ENCODE results near the gene MORN1. TPM values are rescaled to one million over a fixed set of nuclear protein-coding genes. Genes with fewer than 3 reads are reported as not detected.
A peak's percentile ranks its signal among the peaks of the same experiment; 100 is the strongest.

Gene MORN1
- total and polyA plus RNA-seq, 10 of the 15 experiments (the other 5 are each of a cell fraction or from before 2014, with no cell fraction given) = 0.76 to 7.9 (median 5.5) TPM

- in situ Hi-C loops (cut with MboI) (loop anchor here (5.0 to 10.0 kb wide), 3 partner anchors 134 to 1014 kb away; no protein-coding TSS in a partner anchor), intact Hi-C loops (cut with micrococcal nuclease; ENCODE audit: unreplicated experiment) (no loop called here)
- Histone ChIP-seq H3K9ac (ENCODE audit: control insufficient read depth, insufficient read depth, low read length) (peak overlapping the region; percentile 71), H4K20me1 (ENCODE audit: control insufficient read depth, insufficient read depth) (no peaks in the 10 kb centered on the region), H3K27ac (ENCODE audit: control insufficient read depth, insufficient read depth) (peak overlapping the region; percentile 62), H2AFZ (ENCODE audit: control insufficient read depth, low read depth, low read length) (peak overlapping the region; percentile 76), H3K36me3 (ENCODE audit: control insufficient read depth in 2 of 2, insufficient read depth in 2 of 2, low read length in 1 of 2) (no peaks in the 10 kb centered on the region; a peak in 2 of 4 replicates), H3K4me3 (peak overlapping the region; percentile 83), H3K9me3 (replicated peaks; ENCODE audit: control insufficient read depth, insufficient read depth, low read length) (no peaks in the 10 kb centered on the region), H3K79me2 (ENCODE audit: control insufficient read depth, insufficient read depth, low read length) (peaks cover 20% of the 10 kb centered on the region), H3K4me2 (ENCODE audit: control insufficient read depth, insufficient read depth) (peak overlapping the region; percentile 94), H3K27me3 (replicated peaks in 1 of 2; ENCODE audit: control insufficient read depth in 2 of 2, insufficient read depth in 2 of 2, low read length in 1 of 2) (no peaks in the 10 kb centered on the region), H3K4me1 (ENCODE audit: control insufficient read depth, insufficient read depth, low read length) (peaks cover 27% of the 10 kb centered on the region)
- FAIRE-seq (no peak), ATAC-seq (peak; percentile 50), DNase-seq (ENCODE audit: low read depth, low spot score) (no peak)
- SMC1A ChIA-PET (ENCODE audit: uncharacterized antibody, unreplicated experiment) = interaction anchor here (0.7 to 2.1 kb wide), 7 partner anchors 21 to 280 kb away, joined by 3 to 9 read pairs (median 3); partner anchors contain the start of genes FAAP20, MORN1 and RER1
- whole genome bisulfite sequencing (ENCODE audit: insufficient coverage, insufficient replicate concordance, low lambda C conversion rate, missing lambda C conversion rate) = under 1% methylated on average over 59 of the region's 66 CpGs
- POLR2A ChIA-PET = interaction anchor here (0.6 to 1.8 kb wide), 8 partner anchors 113 to 218 kb away, joined by 3 to 11 read pairs (median 5); partner anchors contain the start of gene PANK4
- TSS peak; percentile 65 for BruUV-seq (replicated peaks)
- CTCF ChIA-PET = interaction anchor here (0.6 to 1.8 kb wide), 7 partner anchors 17 to 374 kb away, joined by 3 to 23 read pairs (median 5); partner anchors contain the start of genes FAAP20 and TNFRSF14
- RAD21 ChIA-PET (ENCODE audit: unreplicated experiment) = interaction anchor here (1.0 to 1.8 kb wide), 6 partner anchors 25 to 217 kb away, joined by 3 to 13 read pairs (median 5); partner anchors contain the start of genes FAAP20 and TNFRSF14
- TF ChIP-seq CREM (IDR thresholded peaks at IDR 0.05; ENCODE audit: low read depth) (no peak), CUX1 (IDR thresholded peaks at IDR 0.05; ENCODE audit: insufficient replicate concordance, low read depth, low read length) (no peak), CREB1 (IDR thresholded peaks at IDR 0.05; ENCODE audit: low read depth) (no peak), PKNOX1 (IDR thresholded peaks at IDR 0.05) (no peak), MEF2A (IDR thresholded peaks at IDR 0.05; ENCODE audit: insufficient read depth, low read depth, low read length) (no peak), PAX5 (IDR thresholded peaks at IDR 0.05; ENCODE audit: borderline replicate concordance, low read depth, low read length) (no peak), TCF12 (IDR thresholded peaks at IDR 0.05; ENCODE audit: low read depth, low read length) (peak; percentile 44; the same call in 1 of the 2 replicates), MEF2B (IDR thresholded peaks at IDR 0.05; ENCODE audit: partially characterized antibody, poor library complexity, severe bottlenecking) (peak; percentile 74), RUNX3 (IDR thresholded peaks at IDR 0.05; ENCODE audit: low read length) (0 out of 2 replicates have a peak, but pooled peaks have one; percentile 16), NR2F1 (conservative IDR thresholded peaks at IDR 0.05) (peak; percentile 8; the same call in 1 of the 2 replicates), YY1 (IDR thresholded peaks at IDR 0.05; ENCODE audit: low read depth, low read length) (no peak), MAX (IDR thresholded peaks at IDR 0.05; ENCODE audit: low read depth, low read length) (no peak; the same call in 1 of the 2 replicates), ATF3 (IDR thresholded peaks at IDR 0.05; ENCODE audit: borderline replicate concordance, extremely low read depth, low read depth, low read length) (no peak), RB1 (IDR thresholded peaks at IDR 0.05; ENCODE audit: borderline replicate concordance) (peak; percentile 57; the same call in 1 of the 2 replicates), TBL1XR1 (IDR thresholded peaks at IDR 0.05; ENCODE audit: low read depth, low read length) (0 out of 2 replicates have a peak, but pooled peaks have one; percentile 1), SMARCA5 (IDR thresholded peaks at IDR 0.05) (peak; percentile 53; the same call in 1 of the 2 replicates)
Measured at GRCh38 chr1:2412773-2413494, 21.6 kb upstream of the MORN1 start.

Data from GM12878 (cell line).